ENCODE measurements around the gene RRP12.

Gene RRP12

GRCh38 chr10:97336942-97337831, 64.0 kb downstream of the RRP12 start:
- no peak for DNase-seq (ENCODE audit: low read depth in 2 of 2)
- no peak overlapping the region for H3K4me3 ChIP-seq (replicated peaks in 1 of 2; ENCODE audit: low read depth in 2 of 2, low read length in 2 of 2)
- TF ChIP-seq CTCF (IDR thresholded peaks at IDR 0.05; ENCODE audit: low read depth, low read length): no peak

- H3K4me3 ChIP-seq (replicated peaks in 1 of 2; ENCODE audit: low read depth in 2 of 2, low read length in 2 of 2): no peak overlapping the region
- TF ChIP-seq CTCF (IDR thresholded peaks at IDR 0.05; ENCODE audit: low read depth, low read length): no peak
- DNase-seq (ENCODE audit: low read depth in 2 of 2): peak; percentile 28 to 48
These were observed 64.7 kb downstream of the RRP12 start for GRCh38 chr10:97336446-97336845.

GRCh38 chr10:97336006-97336405, 65.1 kb downstream of the RRP12 start:
- no peak overlapping the region for H3K4me3 ChIP-seq (replicated peaks in 1 of 2; ENCODE audit: low read depth in 2 of 2, low read length in 2 of 2)
- DNase-seq (ENCODE audit: low read depth in 2 of 2): no peak
- TF ChIP-seq CTCF (IDR thresholded peaks at IDR 0.05; ENCODE audit: low read depth, low read length): no peak

GRCh38 chr10:97335188-97335619, 65.9 kb downstream of the RRP12 start:
- no peak for TF ChIP-seq CTCF (IDR thresholded peaks at IDR 0.05; ENCODE audit: low read depth, low read length)
- H3K4me3 ChIP-seq (replicated peaks in 1 of 2; ENCODE audit: low read depth in 2 of 2, low read length in 2 of 2): peak overlapping the region; percentile 73
- no peak for DNase-seq (ENCODE audit: low read depth in 2 of 2)

- H3K4me3 ChIP-seq (replicated peaks in 1 of 2; ENCODE audit: low read depth in 2 of 2, low read length in 2 of 2): peak within 1 kb of the TSS; percentile 73
- peak; percentile 95 to 97 for DNase-seq (ENCODE audit: low read depth in 2 of 2)
These were observed 66.6 kb downstream of the RRP12 start, which contains the start of gene FRAT2 for GRCh38 chr10:97334370-97335175. Gene FRAT2 (minus strand): TSS chr10:97334729. CDS start chr10:97334572, 157 bp downstream.

More at GRCh38 chr10:97334370-97335175, 66.6 kb downstream of the RRP12 start, which contains the start of gene FRAT2:
- no peak for TF ChIP-seq CTCF (IDR thresholded peaks at IDR 0.05; ENCODE audit: low read depth, low read length)
